ENCODE data around the gene SPTLC1.

GRCh38 chr9:92142329-92142728 is 27.1 kb upstream of the SPTLC1 start:
- no peak for TF ChIP-seq RFX5 (IDR thresholded peaks at IDR 0.05; ENCODE audit: low read depth, low read length)
- no peak for TF ChIP-seq BCL3 (CRISPR knock-in tag; IDR thresholded peaks at IDR 0.05)
- TF ChIP-seq, protein P1, sequence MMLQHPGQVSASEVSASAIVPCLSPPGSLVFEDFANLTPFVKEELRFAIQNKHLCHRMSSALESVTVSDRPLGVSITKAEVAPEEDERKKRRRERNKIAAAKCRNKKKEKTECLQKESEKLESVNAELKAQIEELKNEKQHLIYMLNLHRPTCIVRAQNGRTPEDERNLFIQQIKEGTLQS (CRISPR knock-in tag; IDR thresholded peaks at IDR 0.05): no peak
- TF ChIP-seq ZNF331 (CRISPR knock-in tag; IDR thresholded peaks at IDR 0.05): no peak
- TF ChIP-seq, protein P2, sequence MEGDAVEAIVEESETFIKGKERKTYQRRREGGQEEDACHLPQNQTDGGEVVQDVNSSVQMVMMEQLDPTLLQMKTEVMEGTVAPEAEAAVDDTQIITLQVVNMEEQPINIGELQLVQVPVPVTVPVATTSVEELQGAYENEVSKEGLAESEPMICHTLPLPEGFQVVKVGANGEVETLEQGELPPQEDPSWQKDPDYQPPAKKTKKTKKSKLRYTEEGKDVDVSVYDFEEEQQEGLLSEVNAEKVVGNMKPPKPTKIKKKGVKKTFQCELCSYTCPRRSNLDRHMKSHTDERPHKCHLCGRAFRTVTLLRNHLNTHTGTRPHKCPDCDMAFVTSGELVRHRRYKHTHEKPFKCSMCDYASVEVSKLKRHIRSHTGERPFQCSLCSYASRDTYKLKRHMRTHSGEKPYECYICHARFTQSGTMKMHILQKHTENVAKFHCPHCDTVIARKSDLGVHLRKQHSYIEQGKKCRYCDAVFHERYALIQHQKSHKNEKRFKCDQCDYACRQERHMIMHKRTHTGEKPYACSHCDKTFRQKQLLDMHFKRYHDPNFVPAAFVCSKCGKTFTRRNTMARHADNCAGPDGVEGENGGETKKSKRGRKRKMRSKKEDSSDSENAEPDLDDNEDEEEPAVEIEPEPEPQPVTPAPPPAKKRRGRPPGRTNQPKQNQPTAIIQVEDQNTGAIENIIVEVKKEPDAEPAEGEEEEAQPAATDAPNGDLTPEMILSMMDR (CRISPR knock-in tag; IDR thresholded peaks at IDR 0.05): no peak
- TF ChIP-seq GATA4 (IDR thresholded peaks at IDR 0.05; ENCODE audit: borderline replicate concordance, low read depth): no peak
- no peak for TF ChIP-seq ZNF550 (CRISPR knock-in tag; IDR thresholded peaks at IDR 0.05; ENCODE audit: borderline replicate concordance)
- TF ChIP-seq TAF1 (CRISPR knock-in tag; IDR thresholded peaks at IDR 0.05): no peak
- no peak for TF ChIP-seq PLSCR1 (CRISPR knock-in tag; IDR thresholded peaks at IDR 0.05; ENCODE audit: borderline replicate concordance)
- no peak for TF ChIP-seq KDM4B (CRISPR knock-in tag; IDR thresholded peaks at IDR 0.05)
